ENCODE measurements around the gene CSMD2.
A peak's percentile ranks its signal among the peaks of the same experiment; 100 is the strongest.

CSMD2 gene

GRCh38 chr1:33719771-33720670 is 445.0 kb downstream of the CSMD2 start:
- no peak overlapping the region for H3K4me3 ChIP-seq (ENCODE audit: low read depth, low read length)
- peak; percentile 83 for DNase-seq (ENCODE audit: low read depth)
- TF ChIP-seq CTCF (IDR thresholded peaks at IDR 0.05; ENCODE audit: control insufficient read depth, extremely low read depth, insufficient read depth) = no peak

GRCh38 chr1:33719326-33719725 is 445.7 kb downstream of the CSMD2 start:
- no peak overlapping the region for H3K4me3 ChIP-seq (ENCODE audit: low read depth, low read length)
- TF ChIP-seq CTCF (IDR thresholded peaks at IDR 0.05; ENCODE audit: control insufficient read depth, extremely low read depth, insufficient read depth) = no peak
- no peak for DNase-seq (ENCODE audit: low read depth)

- no peak for DNase-seq (ENCODE audit: low read depth)
- no peak overlapping the region for H3K4me3 ChIP-seq (ENCODE audit: low read depth, low read length)
- no peak for TF ChIP-seq CTCF (IDR thresholded peaks at IDR 0.05; ENCODE audit: control insufficient read depth, extremely low read depth, insufficient read depth)
Measured at GRCh38 chr1:33718186-33718585, 446.8 kb downstream of the CSMD2 start.

- DNase-seq (ENCODE audit: low read depth) = no peak
- TF ChIP-seq CTCF (IDR thresholded peaks at IDR 0.05; ENCODE audit: control insufficient read depth, extremely low read depth, insufficient read depth) = no peak
- no peak overlapping the region for H3K4me3 ChIP-seq (ENCODE audit: low read depth, low read length)
Measured at GRCh38 chr1:33716976-33717688, 447.9 kb downstream of the CSMD2 start.

- no peak overlapping the region for H3K4me3 ChIP-seq (ENCODE audit: low read depth, low read length)
- no peak for TF ChIP-seq CTCF (IDR thresholded peaks at IDR 0.05; ENCODE audit: control insufficient read depth, extremely low read depth, insufficient read depth)
- no peak for DNase-seq (ENCODE audit: low read depth)
Measured at GRCh38 chr1:33715195-33715811, 449.7 kb downstream of the CSMD2 start.

- TF ChIP-seq CTCF (IDR thresholded peaks at IDR 0.05; ENCODE audit: control insufficient read depth, extremely low read depth, insufficient read depth) = no peak
- no peak for DNase-seq (ENCODE audit: low read depth)
- H3K4me3 ChIP-seq (ENCODE audit: low read depth, low read length) = no peak overlapping the region
Measured at GRCh38 chr1:33714421-33714820, 450.6 kb downstream of the CSMD2 start.

Data from LNCaP clone FGC (cell line).